IPS-18a (cell line): ENCODE data around the gene ITGB2.

ENCODE experiments used
- H3K27ac ChIP-seq: one replicate; pipeline ENCODE4 v1.5.1; 2013; ENCODE audit warnings: low read length
- H3K27me3 ChIP-seq: one replicate; pipeline ENCODE4 v1.6.1; 2013; ENCODE audit warnings: mild to moderate bottlenecking, low read length; ENCODE audit not compliant: control insufficient read depth, insufficient read depth
- H3K36me3 ChIP-seq: one replicate; pipeline ENCODE4 v1.6.1; 2013; ENCODE audit warnings: low read depth, low read length; ENCODE audit not compliant: control insufficient read depth
- H3K4me1 ChIP-seq: one replicate; pipeline ENCODE4 v1.6.1; 2013; ENCODE audit warnings: low read depth, low read length; ENCODE audit not compliant: control insufficient read depth
- H3K4me3 ChIP-seq: one replicate; pipeline ENCODE4 v1.5.1; 2013; ENCODE audit warnings: low read length
- H3K9ac ChIP-seq: one replicate; pipeline ENCODE4 v1.6.1; 2013; ENCODE audit warnings: mild to moderate bottlenecking, low read length, moderate library complexity
- H3K9me3 ChIP-seq: one replicate; pipeline ENCODE4 v1.6.1; 2013; ENCODE audit warnings: low read depth, low read length; ENCODE audit not compliant: control insufficient read depth

The ITGB2 gene

DNA sequence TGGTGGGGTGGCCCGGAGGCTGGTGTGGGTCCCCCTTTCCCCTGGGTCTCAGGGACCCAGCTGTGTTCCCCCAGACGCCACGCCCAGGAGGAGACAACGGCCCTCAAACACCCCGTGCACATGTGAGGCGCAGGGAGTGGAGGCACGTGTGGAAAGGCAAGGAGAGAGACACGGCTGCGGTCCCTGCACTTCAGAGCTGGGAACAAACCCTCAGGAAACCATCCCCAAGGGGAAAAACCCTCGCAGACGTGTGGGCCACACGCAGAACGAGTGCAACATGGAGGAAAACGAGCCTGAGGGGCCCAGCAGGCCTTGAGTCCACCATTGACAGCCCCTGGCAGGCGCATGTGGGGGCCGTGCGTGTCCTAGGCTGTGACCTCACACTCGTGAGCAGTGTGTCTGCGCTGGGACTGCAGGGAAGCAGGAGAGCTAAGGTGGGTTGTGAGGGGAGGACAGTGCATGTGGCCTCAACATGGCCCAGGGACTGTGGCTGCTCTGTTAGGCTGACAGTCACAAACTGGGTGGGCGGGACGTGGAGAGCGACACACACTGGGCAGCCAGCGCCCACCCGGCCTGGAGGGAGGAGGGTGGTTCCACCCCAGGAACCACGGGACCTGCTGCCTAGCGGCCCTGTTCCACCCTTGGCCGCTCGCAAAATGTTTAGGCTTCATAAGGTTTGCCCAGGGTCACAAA is 20.0 kb downstream of the ITGB2 start:
- no peak overlapping the region for H3K9ac ChIP-seq
- H3K4me1 ChIP-seq = no peaks in the 10 kb centered on the region
- no peak overlapping the region for H3K27ac ChIP-seq
- H3K4me3 ChIP-seq = no peak overlapping the region
- H3K9me3 ChIP-seq = no peaks in the 10 kb centered on the region
- no peaks in the 10 kb centered on the region for H3K27me3 ChIP-seq
- H3K36me3 ChIP-seq = no peaks in the 10 kb centered on the region

DNA sequence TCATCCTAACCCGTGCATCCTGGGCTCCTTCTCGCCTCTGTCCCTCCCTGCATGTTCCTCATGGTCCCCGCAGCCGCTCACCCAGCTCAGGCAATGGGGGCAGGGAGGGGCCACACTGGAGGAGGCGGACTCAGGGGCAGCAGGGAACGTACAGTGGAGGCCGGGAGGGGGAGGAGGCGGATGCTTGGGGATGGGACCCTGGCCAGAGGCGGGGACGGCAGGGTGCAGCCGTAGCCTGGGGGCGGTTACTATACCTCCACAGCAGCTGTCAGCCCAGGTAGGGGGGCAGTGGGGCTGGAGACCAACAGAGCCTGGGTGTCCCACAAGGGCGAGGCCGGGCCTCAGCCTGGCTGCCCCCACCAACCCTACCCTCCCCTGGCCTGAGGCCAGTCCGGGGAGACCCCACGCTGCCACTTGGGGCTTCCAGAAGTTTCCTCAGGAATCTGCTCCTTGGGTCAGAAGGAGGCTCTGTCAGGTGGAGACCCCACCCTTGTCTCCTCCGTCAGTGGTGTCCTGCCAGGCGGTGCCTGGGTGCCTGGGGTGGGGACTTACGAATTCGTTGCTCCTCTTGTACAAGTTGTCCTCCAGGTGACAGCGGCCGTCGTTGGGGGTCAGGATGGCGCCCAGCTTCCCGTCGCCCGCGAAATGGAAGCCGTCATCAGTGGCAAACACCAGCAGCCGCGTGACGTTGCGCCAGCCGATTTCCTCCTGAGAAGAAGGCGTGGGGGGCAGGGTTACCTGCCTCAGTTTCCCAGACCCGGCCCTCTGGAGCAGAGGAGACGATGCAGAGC is 20.7 kb downstream of the ITGB2 start:
- no peak overlapping the region for H3K4me3 ChIP-seq
- no peaks in the 10 kb centered on the region for H3K27me3 ChIP-seq
- H3K9ac ChIP-seq = no peak overlapping the region
- no peaks in the 10 kb centered on the region for H3K9me3 ChIP-seq
- no peak overlapping the region for H3K27ac ChIP-seq
- H3K4me1 ChIP-seq = no peaks in the 10 kb centered on the region
- no peaks in the 10 kb centered on the region for H3K36me3 ChIP-seq

DNA sequence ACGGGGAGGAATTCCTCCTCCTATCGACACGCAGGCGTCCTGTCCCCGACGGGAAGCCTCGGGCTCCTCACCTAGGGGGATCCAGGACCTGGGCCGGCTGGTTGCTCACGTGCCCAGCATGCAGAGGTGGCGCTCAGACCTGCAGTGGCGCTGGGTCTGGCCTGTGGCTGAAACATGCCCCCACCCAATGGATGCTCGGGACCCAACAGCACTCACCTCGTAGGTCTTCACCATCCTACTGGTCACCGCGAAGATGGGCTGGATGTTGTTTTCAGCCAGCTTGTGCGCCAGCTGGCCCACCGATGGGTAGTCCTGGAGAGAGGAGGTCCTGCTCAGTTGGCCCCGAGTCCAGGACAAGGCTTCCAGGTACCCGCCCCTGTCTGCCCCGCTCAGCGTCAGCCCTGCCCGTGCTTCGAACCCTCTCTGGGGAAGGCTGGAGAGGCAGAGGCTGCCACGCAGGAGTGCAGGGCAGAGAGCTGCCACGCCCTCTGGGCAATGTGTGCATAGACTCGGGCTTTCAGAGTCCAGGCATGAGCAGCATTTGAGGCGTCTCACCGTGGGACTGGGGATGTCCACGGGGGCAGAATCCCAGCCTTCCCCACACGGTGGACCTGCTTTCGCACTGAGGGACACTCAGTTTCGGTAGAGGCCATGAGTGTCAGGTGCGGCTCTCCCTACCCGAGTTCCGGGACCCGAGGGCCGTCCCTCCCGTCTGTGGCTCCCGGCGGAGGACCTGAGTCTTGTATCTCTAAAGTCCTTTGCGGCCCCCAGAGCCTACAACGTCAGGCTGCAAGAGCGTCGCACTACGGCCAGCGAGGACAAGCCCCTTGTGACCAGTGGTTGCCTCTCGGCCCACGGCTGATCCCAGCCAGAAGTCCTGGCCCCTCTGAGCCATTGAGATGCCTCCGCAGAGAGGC is 21.6 kb downstream of the ITGB2 start:
- Histone ChIP-seq H3K4me3 (no peak overlapping the region), H3K9ac (no peak overlapping the region), H3K9me3 (no peaks in the 10 kb centered on the region), H3K4me1 (no peaks in the 10 kb centered on the region), H3K36me3 (no peaks in the 10 kb centered on the region), H3K27ac (no peak overlapping the region), H3K27me3 (no peaks in the 10 kb centered on the region)

DNA sequence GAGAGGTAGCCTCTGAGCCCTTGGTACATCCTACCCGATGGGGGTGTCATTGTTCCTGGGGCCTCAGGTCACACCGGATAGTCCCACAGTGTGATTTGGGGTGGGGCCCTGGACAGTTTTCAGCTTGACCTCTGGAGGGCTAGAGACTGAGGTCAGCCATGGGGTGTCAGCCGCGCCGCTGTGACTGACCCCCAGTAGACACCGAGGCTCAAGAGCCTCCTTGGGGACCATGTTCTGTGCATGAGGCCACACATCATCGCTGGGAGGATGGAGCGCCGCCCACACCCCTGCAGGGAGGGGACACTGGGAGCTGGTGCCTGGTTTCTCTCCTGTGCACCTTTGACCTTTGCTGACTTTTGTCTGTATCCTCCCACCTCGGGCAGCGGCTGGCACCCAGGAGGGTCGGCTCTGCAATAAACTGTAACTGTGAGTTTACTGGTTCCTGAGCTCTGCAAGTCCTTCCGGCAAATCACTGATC is 22.6 kb downstream of the ITGB2 start:
- Histone ChIP-seq H3K36me3 (no peaks in the 10 kb centered on the region), H3K27me3 (no peaks in the 10 kb centered on the region), H3K4me1 (no peaks in the 10 kb centered on the region), H3K9me3 (no peaks in the 10 kb centered on the region), H3K4me3 (no peak overlapping the region), H3K27ac (no peak overlapping the region), H3K9ac (no peak overlapping the region)

DNA sequence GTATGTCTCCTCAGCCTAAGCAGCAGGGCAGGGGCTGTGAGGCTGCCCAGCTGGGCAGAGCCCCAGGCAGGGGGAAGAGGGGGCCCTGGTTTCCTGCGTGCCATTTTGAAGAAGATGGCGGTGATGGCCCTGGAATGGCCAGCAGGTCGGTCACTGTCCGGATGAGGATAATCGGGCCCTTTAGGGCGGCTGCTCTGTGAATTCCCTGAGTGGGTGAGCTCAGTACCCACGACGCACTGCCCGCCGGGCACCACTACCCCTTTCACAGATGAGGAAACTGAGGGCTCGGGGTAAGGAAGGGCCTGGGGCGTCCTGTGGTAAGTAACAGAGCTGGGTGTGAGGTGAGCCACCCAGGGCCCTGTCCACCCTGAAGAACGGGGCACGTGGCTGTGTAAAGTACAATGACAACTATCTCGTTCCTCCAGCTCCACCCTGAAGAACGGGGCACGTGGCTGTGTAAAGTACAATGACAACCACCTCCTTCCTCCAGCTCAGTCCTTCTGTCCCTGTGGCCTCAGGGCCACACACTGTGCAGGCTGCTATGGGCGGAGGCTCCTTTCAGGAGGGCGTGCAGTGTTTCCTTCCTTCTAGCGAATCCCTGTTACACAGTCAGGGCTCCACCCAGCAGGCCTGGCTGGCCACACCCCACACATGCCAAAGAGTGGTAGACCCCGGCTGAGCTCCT is 23.2 kb downstream of the ITGB2 start:
- no peaks in the 10 kb centered on the region for H3K36me3 ChIP-seq
- no peak overlapping the region for H3K4me3 ChIP-seq
- no peaks in the 10 kb centered on the region for H3K27me3 ChIP-seq
- no peak overlapping the region for H3K9ac ChIP-seq
- no peaks in the 10 kb centered on the region for H3K9me3 ChIP-seq
- H3K27ac ChIP-seq = no peak overlapping the region
- no peaks in the 10 kb centered on the region for H3K4me1 ChIP-seq

DNA sequence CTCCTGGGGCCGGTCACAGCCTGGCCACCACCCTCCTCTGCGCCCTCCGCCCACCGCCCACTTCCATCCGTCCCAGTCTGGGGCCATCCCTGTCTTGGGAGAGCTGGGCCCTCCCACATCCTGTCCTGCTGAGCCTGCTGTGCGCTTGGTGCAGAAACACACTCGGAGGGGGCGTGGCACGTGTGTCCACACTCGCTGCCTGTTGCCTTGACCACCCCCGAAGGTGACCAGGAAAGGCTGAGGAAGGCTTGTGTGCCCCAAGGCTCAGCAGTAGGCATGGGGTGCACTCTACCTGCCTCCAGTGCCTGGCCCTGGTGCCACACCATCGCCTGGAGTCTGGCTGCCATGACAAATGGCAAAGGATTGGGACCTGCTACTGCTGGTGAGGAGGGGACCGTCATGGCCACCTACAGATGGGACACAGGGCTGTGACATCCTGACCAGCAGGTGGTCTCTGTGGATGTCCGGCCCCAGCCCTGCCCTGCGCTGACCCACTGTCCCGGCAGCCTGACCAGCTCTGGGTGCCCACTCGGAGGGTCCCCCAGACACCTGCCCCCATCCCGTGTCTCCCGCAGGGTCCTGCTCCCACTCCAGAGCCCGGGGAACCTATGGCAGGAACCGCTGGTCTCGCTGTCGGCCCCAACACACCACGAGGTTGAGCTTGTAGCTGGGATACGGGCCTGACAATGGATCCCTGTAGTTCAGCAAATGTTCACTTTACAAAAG is 24.0 kb downstream of the ITGB2 start:
- H3K4me3 ChIP-seq = no peak overlapping the region
- H3K36me3 ChIP-seq = no peaks in the 10 kb centered on the region
- H3K27ac ChIP-seq = no peak overlapping the region
- no peaks in the 10 kb centered on the region for H3K9me3 ChIP-seq
- no peaks in the 10 kb centered on the region for H3K27me3 ChIP-seq
- H3K4me1 ChIP-seq = no peaks in the 10 kb centered on the region
- H3K9ac ChIP-seq = no peak overlapping the region

DNA sequence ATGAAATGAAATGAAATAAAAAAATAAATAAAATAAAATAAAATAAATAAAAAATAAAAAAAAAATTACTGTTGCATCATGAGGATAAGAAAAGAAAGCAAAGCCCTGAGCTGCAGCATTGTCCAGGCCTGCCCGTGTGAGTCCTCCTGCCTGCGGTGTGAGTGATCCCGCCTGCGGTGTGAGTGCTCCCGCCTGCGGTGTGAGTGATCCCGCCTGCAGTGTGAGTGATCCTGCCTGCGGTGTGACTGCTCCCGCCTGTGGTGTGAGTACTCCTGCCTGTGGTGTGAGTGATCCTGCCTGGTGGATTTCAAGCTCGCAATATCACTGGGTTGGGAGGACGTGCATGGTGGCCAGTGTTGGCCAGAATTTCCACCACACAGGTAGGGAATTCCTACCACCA is 24.8 kb downstream of the ITGB2 start:
- Histone ChIP-seq H3K27ac (no peak overlapping the region), H3K27me3 (no peaks in the 10 kb centered on the region), H3K4me1 (no peaks in the 10 kb centered on the region), H3K9ac (no peak overlapping the region), H3K4me3 (no peak overlapping the region), H3K36me3 (no peaks in the 10 kb centered on the region), H3K9me3 (no peaks in the 10 kb centered on the region)

DNA sequence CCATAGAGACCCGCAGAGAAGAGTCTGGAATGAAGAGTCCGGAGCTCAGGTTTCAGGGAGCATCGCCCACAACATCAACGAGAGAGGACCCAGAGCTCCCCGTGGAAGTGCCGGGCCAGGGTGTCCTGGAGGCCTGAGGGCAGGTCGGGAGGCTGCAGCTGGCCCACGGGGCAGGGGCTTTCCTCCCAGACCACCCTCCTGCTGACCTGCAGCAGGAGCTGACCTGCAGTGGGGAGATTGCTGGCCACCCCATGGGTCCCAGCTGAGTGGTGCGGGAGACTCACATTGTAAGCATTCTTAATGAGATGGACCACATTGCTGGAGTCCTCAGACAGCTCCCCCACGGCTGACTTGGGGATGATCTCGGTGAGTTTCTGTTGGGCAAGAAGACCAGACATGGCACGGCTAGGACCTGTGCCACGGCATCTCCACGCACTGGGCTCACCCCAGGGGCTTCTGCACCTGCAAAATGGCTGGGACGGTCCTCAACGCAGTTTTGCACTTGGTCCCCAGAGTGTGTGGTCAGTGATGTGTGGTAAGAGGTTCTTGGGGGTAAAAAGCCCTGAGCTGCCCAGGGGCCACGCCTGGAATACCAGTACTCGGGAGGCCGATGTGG is 25.9 kb downstream of the ITGB2 start:
- no peaks in the 10 kb centered on the region for H3K27me3 ChIP-seq
- H3K27ac ChIP-seq = no peak overlapping the region
- H3K9me3 ChIP-seq = no peaks in the 10 kb centered on the region
- H3K4me3 ChIP-seq = no peak overlapping the region
- H3K36me3 ChIP-seq = no peaks in the 10 kb centered on the region
- H3K9ac ChIP-seq = no peak overlapping the region
- H3K4me1 ChIP-seq = no peaks in the 10 kb centered on the region

DNA sequence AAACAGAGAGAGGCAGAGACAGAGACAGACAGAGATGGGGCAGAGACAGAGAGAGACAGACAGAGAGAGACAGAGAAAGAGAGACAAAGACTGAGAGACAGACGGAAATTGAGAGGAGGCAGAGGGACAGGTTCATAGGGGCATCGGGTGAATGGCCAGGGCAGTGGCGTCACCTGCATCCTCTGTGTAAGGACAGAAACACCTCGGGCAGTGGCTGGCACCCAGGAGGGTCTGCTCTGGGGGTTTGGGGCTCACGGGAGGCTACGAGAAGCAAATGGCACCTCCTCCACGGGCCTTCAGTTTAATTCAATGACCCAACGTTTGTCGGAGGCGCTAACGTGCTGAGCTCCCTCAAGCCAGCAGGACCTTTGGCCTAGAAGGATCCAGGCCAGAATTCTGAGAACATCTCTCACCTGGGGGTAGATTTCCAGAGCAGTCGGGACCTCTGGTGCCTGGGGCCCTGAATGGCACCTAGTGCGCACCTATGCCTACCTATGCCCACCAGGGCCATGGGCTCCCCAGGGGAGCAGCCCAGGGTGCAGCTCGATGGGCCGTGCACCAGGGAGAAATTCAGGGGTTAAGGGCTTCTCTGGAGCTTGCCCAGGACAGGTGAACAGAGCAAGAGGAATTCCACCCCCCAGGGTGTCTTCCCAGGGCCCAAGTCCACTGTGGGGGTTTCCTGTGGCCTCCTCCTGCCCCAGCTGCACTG is 26.6 kb downstream of the ITGB2 start:
- Histone ChIP-seq H3K4me3 (no peak overlapping the region), H3K27me3 (no peaks in the 10 kb centered on the region), H3K9ac (no peak overlapping the region), H3K9me3 (no peaks in the 10 kb centered on the region), H3K36me3 (no peaks in the 10 kb centered on the region), H3K27ac (no peak overlapping the region), H3K4me1 (no peaks in the 10 kb centered on the region)

DNA sequence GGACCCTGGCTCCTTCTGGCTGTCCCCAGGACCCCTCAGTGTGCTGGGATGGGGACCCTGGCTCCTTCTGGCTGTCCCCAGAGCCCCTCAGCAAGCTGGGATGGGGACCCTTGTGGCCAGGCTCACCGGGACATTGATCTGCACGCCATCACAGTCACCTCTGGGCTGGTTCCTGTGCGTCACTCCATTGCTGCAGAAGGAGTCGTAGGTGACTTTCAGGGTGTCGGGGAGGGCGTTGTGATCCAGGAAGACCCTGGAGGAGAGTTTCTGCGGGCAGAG is 27.5 kb downstream of the ITGB2 start:
- Histone ChIP-seq H3K27ac (no peak overlapping the region), H3K9ac (no peak overlapping the region), H3K36me3 (no peaks in the 10 kb centered on the region), H3K27me3 (no peaks in the 10 kb centered on the region), H3K4me1 (no peaks in the 10 kb centered on the region), H3K4me3 (no peak overlapping the region), H3K9me3 (no peaks in the 10 kb centered on the region)
